Measurements from ENCODE around the gene IKZF1.

Gene IKZF1

GRCh38 chr7:50295133-50295532, 9.4 kb upstream of the IKZF1 start:
- no peak for TF ChIP-seq CTCF (conservative IDR thresholded peaks at IDR 0.05)
- no peak overlapping the region for H3K27ac ChIP-seq

GRCh38 chr7:50296799-50297198, 7.7 kb upstream of the IKZF1 start:
- H3K27ac ChIP-seq = no peak overlapping the region
- no peak for TF ChIP-seq CTCF (conservative IDR thresholded peaks at IDR 0.05)

- no peak for TF ChIP-seq CTCF (conservative IDR thresholded peaks at IDR 0.05)
- H3K27ac ChIP-seq = no peak overlapping the region
These were observed 5.5 kb upstream of the IKZF1 start for GRCh38 chr7:50298811-50299562.

- H3K27ac ChIP-seq = no peak overlapping the region; the same call in 1 of the 2 replicates
- no peak for TF ChIP-seq CTCF (conservative IDR thresholded peaks at IDR 0.05)
These were observed 4.2 kb upstream of the IKZF1 start for GRCh38 chr7:50300336-50300735.

GRCh38 chr7:50302486-50303334, 1.8 kb upstream of the IKZF1 start:
- no peak overlapping the region for H3K27ac ChIP-seq
- no peak for TF ChIP-seq CTCF (conservative IDR thresholded peaks at IDR 0.05)

- H3K27ac ChIP-seq = no peak overlapping the region
- no peak for TF ChIP-seq CTCF (conservative IDR thresholded peaks at IDR 0.05)
These were observed 984 bp upstream of the IKZF1 start for GRCh38 chr7:50303335-50304128.
